Stimulated activated CD8-positive, alpha-beta memory T cell treated with anti-CD3 and anti-CD28 coated beads, Interleukin-7, amount 100 ng/mL, for 48 hours (primary cell): ENCODE measurements around the gene SLC9A3.
A peak's percentile ranks its signal among the peaks of the same experiment; 100 is the strongest.

Experiments used
- DNase-seq, 2 donors: peaks; one replicate each; pipeline ENCODE4 v3.0.0-alpha.2; 2020; ENCODE audit warnings: low read depth in 1 of 2; ENCODE audit errors: extremely low read depth in 1 of 2

SLC9A3 gene

DNA sequence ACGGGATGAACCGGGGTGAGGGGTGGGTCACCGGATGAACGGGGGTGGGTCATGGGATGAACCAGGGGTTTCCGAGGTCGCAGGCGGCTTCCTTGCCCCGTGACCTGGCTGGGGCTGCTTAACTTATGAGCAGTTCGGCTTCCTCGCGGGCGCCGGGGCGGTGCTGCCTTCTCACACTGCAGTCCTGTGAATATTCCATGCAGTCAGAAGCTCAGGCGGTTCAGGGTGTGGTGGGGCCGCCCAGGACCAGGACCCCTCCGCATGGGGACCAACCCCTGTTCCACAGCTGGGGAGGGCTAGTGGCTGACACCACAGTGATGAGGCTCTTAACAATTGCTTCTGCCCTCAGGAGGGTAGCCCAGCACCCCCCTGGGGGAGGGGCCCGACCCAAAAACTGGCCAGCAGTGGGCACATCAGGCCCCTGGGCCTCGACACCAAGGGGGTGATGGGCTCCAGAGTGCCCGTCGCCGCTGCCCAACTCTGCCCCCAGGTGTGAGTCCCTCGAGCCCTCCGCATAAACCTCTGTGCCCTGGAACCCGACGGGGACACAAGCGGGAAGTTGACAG, 30.9 kb upstream of the SLC9A3 start:
- no peak for DNase-seq

DNA sequence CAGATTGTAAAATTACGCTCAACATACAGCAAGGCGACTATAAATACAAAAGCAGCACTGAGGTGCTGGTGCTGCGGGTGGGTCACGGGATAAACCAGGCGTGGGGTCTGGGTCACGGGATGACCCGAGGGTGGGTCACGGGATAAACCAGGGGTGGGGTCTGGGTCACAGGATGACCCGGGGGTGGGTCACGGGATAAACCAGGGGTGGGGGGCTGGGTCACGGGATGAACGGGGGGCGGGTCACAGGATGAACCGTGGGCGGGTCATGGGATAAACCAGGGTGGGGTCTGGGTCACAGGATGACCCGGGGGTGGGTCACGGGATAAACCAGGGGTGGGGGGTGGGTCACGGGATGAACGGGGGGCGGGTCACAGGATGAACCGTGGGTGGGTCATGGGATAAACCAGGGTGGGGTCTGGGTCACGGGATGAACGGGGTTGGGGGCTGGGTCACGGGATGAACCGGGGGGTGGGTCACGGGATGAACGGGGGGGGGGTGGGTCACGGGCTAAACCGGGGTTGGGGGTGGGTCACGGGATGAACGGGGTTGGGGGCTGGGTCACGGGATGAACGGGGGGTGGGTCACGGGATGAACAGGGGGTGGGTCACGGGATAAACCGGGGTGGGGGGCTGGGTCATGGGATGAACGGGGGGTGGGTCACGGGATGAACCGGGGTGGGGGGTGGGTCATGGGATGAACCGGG, 30.2 kb upstream of the SLC9A3 start:
- no peak for DNase-seq

DNA sequence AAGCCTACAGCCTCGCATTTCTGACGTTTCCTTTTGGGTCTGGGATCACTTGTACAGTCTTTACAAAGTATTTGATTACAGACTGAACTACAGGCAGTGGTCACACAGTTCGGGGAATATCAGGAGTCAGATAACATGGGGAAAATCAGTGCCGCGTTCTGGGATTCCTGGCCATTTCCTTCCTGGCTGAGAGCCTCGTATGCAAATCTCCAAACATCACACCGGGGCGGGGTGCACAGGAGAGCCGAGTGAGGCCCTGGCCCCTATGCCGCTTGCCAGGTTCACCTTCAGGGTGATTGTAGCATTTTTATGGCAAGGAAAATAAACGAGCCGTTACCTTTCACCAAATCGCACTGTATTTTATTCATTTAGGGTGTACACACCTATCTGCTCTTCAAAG, 29.6 kb upstream of the SLC9A3 start:
- no peak for DNase-seq

DNA sequence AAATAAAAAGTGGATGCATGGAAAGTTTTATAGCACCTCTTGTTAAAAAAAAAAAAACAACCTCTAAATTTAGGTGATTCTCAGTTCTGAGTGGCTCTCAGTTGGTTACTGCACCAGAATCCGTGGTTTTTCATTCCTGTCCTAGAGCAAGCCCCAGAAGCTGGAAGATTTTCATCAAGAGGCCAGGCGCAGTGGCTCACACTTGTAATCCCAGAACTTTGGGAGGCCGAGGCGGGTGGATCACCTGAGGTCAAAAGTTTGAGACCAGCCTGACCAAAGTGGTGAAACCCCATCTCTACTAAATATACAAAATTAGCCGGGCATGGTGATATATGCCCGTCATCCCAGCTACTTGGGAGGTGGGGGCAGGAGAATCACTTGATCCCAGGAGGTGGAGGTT, 27.2 kb upstream of the SLC9A3 start:
- no peak for DNase-seq

DNA sequence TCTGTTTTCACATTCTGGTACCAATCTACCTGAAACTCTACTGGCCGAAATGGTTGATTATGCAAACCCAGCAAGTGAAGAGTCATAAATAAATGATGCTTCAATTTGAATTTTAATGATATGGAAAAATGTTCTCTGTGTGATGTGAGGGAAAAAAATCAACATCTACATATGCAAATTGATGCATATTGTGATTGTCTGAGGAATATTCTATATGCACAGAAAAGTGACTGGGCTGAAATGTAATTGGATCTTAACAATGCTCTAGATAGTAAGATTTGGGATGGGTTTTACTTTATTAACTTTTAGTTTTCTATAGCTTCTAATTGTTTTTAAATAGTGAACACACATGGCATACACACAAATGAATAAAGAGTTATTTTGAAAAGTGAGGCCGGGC, 25.0 kb upstream of the SLC9A3 start:
- DNase-seq, result no peak

DNA sequence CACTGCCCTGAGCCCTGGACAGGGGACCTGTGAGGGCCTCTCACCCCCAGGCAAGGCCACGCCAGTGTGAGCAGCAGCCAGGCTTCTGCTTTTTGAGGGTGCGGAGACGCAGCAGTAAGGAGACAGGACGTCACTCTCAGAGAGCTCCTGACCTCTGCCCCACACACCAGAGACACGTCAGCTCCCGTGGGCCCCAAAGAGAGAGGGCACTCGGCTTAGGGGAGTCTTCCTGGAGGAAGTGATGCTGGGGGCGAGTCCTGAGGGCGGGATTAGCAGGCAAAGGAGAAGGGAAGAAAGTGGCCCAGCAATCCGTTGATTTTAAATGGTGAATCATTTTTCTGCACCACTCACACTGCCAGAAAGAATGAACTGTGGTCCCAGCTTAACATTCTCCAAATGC, 24.0 kb upstream of the SLC9A3 start:
- no peak for DNase-seq

DNA sequence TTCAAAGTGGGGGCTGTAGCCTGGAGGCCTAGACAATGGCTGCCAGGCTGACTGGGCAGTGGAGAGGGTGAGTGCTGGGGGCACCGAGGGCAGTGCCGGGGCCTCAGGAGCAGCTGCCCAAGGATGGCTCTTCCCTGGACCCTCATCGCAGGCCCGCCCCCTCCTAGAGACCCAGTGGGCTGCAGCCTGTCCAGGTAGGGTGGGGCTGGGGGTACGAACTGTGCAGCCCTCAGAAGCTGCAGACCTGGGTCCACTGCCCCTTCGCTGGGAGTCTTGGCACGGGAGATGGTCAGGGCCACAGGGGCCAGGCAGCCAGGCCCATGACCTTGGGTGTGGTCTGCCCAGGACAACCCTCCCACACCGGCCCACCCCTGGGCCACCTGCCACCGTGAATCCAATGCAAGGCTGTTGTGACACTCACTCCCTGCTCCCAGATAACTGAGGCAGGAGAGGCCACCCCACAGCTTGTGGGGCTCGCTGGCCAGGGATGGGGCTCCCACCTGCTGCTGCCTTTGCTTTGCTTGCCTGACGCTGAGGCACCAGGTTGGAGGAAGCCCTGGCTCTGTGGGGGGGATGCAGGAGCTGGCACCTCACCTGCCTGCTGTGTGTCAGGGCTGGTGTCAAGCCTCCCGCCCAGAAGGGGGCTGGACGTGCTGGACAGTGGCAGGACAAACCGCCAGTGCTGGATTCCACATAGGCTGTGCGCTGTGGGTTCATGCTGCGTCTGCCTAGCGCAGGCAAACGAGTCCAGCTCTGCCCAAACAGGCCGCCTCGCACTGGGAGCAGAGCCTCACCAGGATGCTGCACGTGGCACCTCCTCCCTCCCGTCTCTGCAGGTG, 23.1 kb upstream of the SLC9A3 start:
- DNase-seq, result no peak

DNA sequence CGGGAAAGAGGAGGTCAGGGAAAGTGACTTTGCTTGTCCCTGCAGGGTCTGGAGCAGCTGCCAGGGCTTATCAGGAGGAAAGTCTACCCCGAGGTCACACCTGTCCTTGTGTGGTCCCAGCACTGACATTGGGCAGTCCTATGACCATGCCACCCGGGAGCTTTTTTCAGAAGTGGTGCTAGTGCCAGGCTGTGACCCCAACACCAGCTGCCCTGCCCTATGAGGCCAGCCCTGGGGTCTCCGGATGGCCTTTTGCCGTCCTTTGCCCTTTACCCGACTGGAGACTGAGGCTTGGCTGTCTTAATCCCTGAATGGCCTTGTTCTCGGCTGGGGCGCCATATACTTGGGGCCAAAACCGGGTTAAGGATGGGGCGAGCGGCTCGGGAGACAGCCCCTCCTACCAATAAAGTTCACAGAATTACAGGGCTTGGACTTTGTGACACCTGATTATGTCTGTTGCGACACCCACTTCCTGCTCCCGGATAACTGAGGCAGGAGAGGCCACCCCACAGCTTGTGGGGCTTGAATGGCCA, 22.2 kb upstream of the SLC9A3 start:
- no peak for DNase-seq

DNA sequence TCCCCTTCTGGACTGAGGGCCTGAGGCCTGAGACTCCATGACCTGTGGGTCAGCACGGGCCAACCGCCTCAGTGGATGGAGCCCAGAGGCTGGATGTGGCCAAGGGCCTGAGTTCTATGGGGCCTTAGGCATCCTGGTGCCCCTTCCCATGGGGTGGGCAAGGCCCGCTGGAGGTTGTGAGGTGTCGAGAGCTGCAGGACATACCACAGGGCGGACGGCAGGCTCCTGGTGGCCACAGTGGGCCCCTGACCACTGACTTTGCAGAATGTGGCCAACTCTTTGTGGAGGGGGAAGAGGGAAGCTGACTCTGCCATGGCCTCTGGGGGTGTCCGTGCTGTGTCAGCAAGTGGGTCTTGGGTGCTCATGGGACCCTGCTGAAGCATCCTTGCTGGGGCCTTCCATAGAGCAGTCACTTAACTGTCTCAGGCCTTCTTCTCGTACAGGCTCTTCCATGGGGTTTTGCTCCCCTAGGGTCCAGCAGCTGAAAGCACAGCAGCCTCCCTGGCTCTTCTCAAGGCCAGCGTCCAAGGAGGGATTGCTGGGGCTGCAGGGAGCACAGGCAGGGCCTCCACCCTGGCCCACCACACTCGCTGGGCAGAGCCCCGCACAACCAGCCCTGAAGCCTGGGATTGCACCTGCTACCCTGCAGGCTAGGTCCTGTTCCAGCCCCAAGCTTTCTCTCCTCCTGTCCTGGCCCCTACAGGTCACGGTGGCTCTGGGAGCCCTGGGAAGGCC, 21.6 kb upstream of the SLC9A3 start:
- DNase-seq, result no peak

DNA sequence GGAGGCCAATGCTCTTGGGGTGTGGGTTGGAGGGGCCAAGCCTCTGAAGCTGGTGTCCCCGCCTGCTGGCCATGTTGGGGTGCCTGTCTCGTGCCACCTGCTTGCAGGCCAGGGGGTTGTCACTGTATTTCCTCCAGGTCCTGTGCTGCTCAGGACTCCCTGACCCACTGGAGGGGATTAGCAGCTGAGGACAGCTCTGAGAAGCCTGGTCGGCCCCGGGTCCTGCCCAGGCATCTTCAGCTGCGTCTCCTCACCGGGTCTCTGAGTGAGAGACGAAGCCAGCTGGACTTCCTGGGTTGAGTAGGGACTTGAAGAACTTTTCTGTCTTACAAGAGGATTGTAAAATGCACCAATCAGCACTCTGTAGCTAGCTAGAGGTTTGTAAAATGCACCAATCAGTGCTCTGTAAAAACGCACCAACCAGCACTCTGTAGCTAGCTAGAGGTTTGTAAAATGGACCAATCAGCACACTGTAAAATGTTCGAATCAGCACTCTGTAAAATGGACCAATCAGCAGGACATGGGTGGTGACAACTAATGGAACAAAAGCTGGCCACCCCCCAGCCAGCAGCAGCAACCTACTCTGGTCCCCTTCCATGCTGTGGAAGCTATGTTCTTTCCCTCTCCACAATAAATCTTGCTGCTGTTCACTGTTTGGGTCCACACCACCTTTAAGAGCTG, 20.6 kb upstream of the SLC9A3 start:
- no peak for DNase-seq

DNA sequence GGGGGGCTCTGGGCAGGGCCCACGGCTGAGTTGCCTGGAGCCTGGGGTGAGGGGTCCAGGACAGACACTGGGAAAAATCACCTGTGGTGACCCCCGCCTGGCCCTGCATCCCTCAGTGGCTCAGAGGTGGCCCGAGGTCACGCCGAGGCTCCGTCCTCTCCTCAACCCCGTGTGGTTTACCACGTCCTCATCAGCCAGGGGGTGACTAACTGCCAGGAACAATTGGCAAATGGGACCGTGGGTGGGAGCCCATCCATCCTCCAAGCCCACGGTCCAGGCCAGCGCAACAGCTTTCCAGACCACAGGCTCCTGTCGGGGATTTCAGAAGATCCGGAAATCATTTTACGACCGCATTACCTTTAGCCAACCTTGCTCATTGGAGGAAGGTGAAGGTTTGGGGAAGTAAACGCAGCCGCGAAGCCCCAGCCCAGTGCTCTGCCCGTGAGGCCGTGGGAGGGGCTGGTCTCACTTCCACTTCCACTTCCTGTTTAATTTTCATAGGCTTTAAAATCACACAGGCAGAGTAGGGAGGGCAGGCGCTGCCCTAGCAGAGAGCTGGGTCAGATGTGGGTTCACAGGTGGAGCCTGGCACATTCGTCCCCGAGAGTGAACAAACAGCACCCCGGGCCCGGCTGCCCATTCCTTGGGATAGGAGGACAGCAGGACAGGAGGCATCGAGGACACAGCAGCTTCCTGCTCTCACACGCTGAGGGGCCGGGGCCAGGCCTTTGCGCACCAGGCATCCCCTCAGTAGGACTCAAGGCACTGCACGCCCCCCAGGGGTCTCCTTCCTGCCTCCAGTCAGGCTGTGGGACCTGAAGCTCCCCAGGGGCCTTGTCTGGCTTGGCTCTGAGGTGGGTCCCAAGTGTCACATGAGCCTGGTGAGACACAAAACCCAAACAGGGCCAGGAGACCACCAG, 19.8 kb upstream of the SLC9A3 start:
- DNase-seq, result peak; percentile 17 to 31

DNA sequence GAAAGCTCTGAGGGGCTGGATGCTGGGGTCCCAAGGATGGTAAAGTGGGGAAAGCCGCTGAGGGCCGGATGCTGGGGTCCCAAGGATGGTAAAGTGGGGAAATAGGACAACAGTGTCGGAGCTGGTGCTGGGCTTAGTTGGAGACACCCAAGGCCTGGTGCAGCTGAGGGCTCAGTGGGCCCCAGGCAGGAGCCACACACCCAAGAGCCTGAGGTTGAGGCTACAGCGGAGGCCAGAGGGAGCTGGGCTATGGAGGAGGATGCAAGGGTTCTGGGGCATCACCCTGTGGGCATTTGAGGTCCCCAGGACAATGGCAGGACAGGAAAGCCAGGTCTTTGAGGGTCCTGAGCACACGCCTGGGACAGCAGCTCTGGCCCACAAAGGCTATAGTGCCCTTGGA, 19.1 kb upstream of the SLC9A3 start:
- DNase-seq, result no peak

DNA sequence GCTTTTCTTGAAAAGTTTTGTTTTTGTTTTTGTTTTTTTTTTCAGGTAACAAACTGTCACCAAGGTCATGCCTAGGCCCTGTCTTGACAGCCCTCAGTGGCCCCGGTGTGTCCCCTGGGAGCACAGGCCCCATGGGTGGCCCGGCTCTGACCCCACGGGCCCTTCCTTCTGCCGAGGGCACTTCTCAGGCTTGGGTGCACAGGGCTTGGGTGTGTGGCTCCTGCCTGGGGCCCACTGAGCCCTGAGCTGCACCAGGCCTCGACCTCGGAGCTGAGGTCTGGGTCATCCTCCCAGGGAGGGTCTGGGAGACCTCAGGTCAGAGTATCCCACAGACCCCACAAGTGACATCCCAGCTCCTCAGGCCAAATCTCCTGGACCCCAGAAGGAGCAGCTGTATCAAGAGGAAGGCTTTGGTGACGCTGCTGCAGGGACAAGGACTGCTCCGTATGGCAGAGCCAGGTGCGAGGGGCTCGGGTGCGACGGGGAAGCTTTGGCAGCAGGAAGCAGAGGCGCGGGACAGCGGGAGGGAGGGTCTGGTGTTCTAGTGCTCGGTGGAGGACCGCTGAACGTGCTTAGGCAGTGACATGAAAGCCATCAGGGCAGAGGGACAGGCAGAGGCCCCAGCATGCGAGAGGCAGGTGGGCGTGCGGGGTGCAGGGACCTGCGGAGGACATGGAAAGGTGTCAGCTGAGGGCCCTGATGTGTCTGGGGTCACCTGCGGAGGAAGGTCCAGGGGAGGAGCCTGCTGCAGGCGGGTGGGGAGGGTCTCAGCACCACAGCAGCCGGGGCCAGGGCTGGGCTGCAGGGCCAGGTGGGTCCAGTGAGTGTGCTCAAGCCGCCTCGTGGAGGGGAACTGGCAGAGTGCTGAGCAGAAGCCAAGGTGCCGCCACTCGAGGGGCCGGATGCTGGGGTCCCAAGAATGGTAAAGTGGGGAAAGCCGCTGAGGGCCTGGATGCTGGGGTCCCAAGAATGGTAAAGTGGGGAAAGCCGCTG, 18.4 kb upstream of the SLC9A3 start:
- DNase-seq, result no peak

DNA sequence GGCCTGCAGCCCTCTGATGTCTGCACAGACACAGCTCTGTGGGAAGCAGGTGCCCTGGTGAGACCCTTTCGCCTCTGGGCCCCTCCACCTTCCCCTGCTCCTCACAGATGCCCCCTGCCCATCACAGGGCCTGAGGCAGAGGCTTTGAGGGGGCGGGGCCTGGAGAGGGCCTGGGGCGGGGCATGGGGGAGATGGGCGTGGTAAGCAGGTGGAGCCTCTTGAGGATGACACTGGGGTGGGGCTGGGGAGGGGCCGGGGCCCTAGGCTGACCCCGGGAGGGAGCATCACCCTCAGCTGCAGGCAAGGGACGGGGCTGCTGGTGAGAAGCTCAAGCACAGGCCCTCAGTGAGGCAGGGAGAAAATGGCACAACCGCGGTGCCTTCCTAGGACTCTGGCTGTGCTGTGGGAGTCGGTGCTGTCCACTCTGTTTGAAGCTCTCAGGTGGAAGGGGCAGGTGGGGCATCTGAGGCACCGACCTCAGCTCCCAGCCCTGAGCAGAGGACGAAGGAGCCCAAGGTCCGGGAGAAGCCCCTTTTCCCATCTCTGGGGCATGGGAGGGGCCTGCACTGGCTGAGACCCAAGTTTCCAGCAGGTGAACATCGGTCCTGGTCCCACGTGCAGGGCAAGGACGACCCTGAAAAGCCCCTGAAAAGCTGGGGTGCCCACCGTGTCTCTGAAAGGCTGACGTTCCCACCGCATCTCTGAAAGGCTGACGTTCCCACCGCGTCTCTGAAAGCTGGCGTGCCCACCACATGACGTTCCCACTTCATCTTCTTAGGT, 17.5 kb upstream of the SLC9A3 start:
- DNase-seq, result no peak

DNA sequence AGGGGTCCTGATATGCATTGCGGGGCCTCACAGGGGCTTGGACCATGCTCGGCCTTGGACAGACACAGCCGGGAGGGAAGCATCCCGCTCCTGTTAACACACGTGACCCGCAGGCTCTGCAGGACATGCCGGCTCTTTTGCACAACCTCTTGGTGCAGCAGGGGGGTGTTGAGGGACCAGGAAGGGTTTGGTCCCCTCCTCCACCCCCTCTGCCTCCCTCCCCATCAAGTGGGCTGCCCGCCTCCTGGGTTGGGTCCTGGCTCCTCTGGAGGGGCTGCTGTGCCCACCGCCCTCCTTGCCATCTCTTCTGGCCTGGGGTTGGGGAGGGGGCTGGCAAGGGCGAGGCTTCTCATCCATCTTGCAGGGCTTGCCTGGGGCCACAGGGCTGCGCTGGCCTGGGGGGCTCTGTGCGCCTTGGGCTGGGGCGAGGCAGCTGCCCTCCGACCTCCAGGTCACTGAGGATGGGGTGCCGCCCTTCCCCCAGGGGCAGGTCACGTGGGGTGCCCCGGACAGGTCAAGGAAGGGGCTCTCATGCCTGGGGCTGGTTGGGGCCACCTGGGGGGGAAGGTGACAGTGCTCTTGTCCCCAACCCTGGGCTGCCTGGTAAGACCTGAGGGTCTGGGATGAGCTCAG, 16.8 kb upstream of the SLC9A3 start:
- DNase-seq, result no peak

DNA sequence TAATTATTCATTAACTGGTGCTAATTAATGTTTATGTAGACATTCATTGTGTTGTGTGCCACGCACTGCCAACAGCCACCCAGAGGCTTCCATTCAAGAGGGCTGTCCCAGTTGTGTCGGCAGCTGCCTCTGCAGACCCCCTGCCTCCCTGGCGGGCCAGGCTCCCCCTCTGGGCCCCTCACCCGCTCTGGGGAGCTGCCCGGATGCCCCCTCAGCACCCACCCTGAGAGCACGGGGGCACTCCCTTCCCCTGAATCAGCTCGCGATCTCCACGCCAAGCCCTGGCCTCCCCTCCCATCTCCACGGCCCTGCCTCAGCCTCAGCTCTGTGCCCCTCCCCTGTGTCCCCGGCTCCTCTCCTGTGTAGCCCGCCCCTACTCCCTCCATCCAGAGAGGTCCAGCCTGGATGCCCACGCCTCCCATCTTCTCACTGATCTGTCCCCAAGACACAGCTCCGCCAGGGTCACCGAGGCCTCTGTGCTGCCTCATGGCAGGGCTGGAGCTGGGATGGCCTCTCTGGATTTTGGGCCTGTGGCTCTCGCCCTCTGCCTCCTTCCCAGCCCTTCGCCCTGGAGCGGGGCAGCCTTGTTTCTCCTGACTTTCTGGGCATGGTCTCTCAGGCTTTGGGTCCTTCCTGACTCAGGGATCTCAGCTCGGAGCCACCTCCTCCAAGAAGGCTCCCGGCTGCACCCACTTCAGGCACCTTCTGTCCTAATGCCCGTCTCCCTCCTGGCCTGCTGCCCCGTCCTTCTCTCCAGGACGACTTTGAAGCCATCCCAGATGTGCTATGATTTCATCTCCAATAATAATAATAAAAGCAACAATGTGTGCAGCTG, 16.0 kb upstream of the SLC9A3 start:
- DNase-seq, result no peak
